Fibroblast of skin of left biceps (primary cell): Measurements from ENCODE around the gene PRRT1B.
A peak's percentile ranks its signal among the peaks of the same experiment; 100 is the strongest.
"Not testable (repeated sequence)": the region's sequence is repeated elsewhere in the genome, so short reads cannot be mapped to it uniquely, and the experiment has no call there.

Experiments
- DNase-seq, 2 experiments: peaks; one replicate each; pipeline ENCODE4 v3.0.0-alpha.2; 2013; ENCODE audit warnings: low read depth in 2 of 2

PRRT1B gene

DNA sequence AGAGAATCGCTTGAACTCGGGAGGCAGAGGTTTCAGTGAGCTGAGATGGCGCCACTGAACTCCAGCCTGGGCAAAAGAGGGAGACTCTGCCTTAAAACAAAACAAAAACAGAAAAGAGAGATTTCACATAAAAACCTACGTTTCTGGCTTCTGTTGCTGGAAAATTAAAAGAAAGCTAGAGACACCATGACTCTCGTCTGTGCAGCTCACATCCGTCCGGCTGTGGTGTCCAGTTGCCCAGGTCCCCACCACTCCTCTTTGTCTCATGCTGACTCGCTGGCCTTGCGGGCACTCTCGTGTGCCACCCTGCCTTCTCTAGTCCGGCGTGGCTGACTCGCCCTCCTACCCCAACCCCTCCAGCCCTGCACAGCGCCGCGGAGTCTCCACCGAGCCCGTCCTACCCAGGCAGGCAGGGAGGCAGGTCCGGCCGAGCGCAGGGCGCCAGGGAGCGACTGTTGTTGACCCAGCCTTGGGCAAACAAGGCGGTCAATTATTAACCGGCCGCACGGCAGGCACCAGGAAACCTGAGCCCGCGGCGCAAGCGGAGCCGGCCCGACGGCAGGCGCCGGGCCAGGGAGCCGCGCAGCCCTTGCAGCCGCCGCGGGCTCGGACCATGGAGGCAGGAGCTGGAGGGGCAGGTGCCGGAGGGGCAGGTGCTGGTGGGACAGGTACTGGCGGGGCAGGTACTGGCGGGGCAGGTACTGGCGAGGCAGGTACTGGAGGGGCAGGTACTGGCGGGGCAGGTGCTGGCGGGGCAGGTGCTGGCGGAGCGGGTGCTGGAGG lies at the start of gene PRRT1B:
Gene PRRT1B (plus strand): TSS at position 521 of the 783 bp plus-strand sequence. CDS start 93 bp downstream, at position 614.
- DNase-seq: no peak

DNA sequence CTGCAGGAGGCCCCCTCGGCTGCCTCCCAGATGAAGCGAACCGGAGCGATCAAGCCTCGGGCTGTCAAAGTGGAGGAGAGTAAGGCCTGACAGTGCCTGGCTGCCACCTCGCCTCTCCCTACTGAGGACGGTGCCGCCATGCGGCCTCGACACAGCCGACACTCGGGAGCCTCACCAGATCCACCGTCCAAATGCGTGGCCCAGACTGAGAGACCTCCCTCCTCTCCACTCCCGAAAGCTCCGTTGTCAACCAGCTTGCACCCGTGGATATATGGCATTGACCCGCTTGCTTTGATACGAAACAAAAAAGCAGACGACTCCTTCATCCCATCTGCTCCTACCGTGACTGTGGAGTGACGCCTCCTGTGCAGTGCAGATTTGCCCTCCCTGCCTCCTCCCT lies 49.5 kb upstream of the PRRT1B start:
- DNase-seq: no peak

GRCh38 chr9:131496844-131497405 lies 48.4 kb upstream of the PRRT1B start:
- DNase-seq: no peak

DNA sequence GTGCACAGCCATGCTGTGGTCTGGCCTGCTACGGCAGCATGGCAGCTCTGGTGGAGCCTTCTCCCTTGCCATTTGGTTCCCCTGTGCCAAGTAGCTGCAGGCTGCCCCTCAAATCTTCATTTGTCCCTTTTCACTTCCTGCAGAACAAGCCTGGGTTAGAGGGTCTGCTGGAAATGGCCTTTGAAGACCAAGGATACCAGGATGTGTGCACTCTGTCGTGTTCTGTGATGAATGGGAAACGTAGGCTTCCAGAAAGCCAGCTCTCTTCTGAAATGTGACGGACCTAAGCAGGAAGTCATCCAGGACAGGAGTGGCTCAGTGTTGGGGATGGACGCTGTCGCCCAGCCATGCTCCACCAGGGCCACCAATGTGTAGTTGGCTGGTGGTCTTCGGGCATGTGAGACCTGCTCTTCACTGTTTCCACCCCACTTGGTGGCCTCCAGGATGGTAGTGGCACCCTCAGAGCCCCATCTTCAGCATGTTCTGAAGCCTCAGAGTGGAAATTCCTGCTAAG lies 46.0 kb upstream of the PRRT1B start:
- DNase-seq: no peak

DNA sequence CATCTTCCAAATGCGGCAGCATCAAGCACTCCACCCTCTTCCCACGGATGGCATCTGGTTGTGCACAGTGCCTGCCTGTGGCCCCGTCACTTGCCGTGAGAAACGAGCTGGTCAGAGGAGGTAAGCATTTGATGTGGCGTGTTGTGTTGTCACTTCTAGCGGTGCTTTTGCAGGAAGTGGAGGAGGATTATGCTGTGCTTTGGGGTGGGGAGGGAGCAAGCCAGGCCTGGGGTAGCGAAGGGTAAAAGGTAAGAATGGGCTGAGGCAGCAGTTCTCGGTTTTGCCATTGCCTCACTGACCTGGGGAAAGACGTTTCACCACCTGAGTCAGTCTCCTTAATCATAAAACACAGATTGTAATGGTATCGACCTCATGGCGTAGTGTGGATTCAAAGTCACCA lies 44.9 kb upstream of the PRRT1B start:
- DNase-seq: no peak

DNA sequence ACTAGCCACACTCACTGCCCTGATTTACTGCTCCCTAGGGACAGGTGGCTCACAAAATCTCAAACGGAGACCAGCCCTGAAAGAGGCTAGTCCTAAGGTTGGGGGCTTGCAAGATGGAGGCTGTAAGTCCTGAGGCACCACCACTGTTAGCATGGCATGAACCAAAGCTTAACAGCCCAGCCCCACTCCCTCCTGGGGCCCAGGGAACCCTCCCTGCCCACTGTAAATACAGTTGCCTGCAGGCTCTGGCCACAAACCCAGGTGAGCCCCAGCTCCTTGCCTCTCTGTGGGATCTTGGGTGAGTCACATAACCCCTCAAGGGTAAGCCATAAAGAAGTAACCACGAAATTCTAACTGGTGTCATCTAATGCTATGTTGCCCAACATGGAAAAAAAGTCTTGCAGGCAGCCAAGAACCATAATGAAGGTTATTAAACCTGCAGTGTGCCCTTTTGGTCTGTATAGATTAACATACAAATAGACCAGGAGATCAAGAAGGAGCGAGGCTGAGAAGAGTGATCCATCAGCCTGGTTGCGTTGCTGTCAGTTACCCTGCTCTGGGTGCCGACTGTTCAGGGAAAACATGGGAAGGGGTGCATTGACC lies 44.3 kb upstream of the PRRT1B start:
- peak in 1 of 2 experiments; percentile 28 for DNase-seq

DNA sequence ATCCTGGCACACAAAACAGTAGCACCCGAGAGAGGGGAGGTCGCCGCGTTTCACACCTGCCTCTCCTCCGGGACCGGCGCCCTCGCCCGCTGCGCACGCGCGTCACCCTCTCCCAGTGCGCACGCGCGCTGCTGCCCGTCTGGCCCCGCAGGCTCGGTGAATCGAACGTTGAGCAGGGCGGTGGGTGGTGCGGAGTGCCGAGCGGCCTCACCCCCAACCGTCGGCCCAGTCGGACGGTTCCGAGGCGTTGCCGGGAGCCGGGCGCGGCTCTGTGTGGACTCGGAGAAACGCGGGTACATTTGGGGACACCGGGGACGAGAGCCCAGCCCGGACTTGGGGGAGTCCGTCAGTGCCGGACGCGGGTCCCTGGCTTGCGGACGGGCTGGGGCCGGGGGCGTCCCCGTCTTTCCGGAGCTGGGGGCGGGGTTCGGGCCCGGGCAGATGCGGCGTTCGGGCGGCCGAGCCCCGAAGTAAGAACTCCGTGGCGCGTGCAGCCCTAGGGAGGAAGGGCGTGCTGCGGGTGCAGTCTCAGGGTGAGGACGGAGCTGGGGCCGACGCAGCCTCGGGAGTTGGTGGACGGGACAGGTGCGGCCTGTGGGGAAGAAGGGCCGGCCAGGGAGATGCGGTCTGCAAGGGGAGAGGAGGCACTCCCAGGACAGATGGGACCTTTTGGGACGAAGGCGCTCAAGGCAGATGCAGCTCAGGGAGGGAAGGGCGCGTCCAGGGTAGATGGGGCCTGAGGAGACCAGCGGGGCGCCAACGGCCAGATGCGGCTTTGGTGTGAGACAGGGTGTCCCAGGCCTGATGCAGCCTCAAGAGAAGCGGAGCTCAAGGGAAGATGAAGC lies 42.3 kb upstream of the PRRT1B start, which contains the start of gene POMT1:
Gene POMT1 (plus strand): TSS at position 138 of the 845 bp plus-strand sequence. CDS start 1,301 bp downstream, outside the sequence.
- peak; percentile 41 to 47 for DNase-seq

- DNase-seq: no peak
Observed at GRCh38 chr9:131503626-131504465, 41.5 kb upstream of the PRRT1B start.

DNA sequence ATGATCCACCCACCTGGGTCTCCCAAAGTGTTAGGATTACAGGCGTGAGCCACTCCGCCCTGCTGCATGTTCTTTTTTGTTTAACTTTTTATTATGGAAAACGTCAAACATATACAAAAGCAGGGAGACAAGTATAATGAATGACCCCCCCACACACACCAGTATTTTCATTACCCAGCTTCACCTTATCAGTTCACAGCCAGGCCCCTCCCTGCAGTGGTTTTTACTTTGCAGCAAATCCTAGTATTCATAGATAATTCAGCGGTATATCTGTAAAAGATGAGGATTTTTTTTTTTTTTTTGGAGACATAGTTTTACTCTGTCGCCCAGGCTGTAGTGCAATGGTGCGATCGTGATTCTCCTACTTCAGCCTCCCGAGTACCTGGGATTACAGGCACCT lies 40.3 kb upstream of the PRRT1B start:
- DNase-seq: no peak

GRCh38 chr9:131511416-131511815 lies 33.9 kb upstream of the PRRT1B start:
- no peak for DNase-seq

DNA sequence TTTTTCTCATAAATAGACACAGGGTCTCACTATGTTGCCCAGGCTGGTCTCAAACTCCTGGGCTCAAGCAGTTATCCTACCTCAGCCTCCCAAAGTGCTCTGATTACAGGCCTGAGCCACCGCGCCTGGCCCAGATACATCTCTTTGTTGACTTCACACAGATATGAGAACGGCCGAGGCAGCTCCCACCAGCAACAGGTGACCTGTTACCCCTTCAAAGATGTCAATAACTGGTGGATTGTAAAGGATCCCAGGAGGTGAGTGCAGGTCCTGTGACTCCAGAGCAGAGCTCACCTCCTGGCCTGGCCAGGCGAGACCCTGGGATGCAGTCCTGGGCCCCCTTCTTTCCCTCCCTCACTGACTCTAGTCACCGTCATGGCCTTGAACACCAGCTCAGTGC lies 33.4 kb upstream of the PRRT1B start:
- no peak for DNase-seq

- no peak for DNase-seq
Observed at GRCh38 chr9:131513177-131513576, 32.1 kb upstream of the PRRT1B start.

DNA sequence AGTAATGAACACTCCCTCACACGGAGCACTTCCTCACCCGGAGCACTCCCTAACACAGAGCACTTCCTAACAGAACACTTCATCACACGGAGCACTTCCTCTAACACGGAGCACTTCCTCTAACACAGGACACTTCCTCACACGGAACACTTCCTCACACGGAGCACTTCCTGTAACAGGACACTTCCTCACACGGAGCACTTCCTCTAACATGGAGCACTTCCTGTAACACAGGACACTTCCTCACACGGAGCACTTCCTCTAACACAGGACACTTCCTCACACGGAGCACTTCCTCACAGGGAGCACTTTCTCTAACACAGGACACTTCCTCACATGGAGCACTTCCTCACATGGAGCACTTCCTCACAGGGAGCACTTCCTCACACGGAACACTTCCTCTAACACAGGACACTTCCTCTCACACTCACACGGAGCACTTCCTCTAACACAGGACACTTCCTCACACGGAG lies 29.7 kb upstream of the PRRT1B start:
- not testable (repeated sequence) for DNase-seq

GRCh38 chr9:131516100-131516499 lies 29.2 kb upstream of the PRRT1B start:
- DNase-seq: no peak

DNA sequence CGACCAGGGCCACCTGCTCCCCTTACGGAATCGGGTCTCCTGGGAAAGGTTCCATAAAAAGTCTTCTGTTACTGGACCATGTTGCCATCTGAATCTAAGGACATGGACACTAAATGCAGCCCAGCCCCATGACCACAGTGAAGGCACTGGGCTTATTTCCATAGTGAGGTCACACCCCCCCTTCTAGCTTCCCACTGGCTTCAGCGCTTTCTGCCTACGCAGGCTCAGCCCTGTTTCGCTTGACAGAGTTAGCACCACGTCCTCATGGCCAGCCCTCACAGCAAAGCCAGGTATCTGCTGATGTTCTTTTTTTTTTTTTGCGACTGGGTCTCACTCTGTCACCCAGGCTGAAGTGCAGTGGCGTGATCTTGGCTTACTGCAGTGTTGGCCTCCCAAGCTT lies 28.4 kb upstream of the PRRT1B start:
- DNase-seq: no peak

GRCh38 chr9:131517761-131518190 lies 27.5 kb upstream of the PRRT1B start:
- DNase-seq: no peak

- no peak for DNase-seq
Observed at GRCh38 chr9:131518553-131518952, 26.8 kb upstream of the PRRT1B start.

- DNase-seq: no peak
Observed at GRCh38 chr9:131520503-131520902, 24.8 kb upstream of the PRRT1B start.

DNA sequence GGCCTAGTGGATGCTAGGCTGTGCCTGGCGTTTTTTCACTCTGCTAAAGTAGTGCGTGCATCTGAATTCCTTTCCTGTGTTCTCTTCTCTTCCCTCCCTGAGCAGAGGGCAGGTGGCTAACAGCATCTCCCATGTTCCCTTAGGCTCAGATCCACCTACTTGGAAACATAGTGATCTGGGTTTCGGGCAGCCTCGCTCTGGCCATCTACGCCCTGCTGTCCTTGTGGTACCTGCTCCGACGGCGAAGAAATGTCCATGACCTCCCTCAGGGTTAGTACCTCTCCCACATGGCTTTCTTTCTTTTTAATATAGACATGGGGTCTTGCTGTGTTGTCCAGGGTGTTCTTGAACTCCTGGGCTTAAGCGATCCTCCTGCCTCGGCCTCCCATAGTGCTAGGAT lies 24.1 kb upstream of the PRRT1B start:
- DNase-seq: no peak

- no peak for DNase-seq
Observed at GRCh38 chr9:131521822-131522221, 23.5 kb upstream of the PRRT1B start.
